ENCODE results near the gene SCARB1.

The SCARB1 gene

GRCh38 chr12:124804011-124804621 lies 59.5 kb downstream of the SCARB1 start:
- peak in 14 of 51 donors; percentile 4 to 47 (median 24) for DNase-seq

- no peak for DNase-seq
Measured at GRCh38 chr12:124802361-124802760, 61.3 kb downstream of the SCARB1 start.

DNA sequence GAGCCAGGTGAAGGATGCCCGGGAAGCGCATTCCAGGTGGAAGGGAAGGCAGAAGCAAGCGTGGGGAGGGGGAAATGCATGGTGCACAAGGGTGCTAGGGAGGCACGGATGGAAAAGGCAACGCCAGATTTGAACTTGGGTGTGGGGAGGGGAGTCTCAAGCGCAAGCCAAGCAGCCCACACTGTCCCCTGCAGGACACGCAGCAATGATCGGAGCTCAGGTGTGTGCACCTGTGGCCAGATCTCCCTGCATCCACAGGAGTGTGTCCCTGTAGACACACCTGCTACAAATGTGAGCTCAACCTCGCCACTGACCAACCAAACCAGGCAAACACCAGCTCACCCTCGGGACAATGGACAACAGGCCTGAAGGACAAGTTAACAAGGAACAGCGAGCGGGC lies 63.2 kb downstream of the SCARB1 start:
- DNase-seq: no peak

- no peak for DNase-seq
Measured at GRCh38 chr12:124797321-124797720, 66.3 kb downstream of the SCARB1 start.

DNA sequence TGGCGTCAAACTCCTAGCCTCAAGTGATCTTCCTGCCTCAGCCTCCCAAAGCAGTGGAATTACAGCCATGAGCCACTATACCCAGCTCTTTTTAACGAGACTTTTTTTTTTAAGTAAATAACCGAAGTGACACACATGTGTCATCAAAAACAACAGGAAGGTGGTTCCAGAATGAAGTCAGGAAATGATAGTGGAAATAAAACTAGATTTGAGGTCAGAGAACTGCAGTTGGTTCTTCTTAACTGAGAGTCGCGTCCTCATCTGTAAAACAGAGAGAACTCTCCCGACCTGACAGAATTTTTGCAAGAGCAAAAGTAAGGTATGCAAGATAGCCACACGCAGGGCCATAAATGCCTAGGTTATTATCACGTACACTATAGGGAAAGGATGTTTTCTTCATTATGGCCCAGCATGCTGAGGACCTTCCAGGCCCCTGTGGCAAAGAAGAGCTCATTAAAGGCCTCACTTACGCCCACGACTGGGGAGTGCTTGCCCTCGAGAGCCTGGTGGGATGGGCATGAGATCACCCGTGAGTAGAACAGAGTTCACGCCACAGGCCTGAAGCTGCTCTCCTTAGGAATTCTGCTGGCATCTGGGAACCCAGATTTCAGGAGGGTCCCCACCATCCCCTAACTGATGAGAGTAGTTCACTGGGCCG lies 67.2 kb downstream of the SCARB1 start:
- no peak for DNase-seq

- no peak for DNase-seq
Measured at GRCh38 chr12:124795081-124795948, 68.3 kb downstream of the SCARB1 start.

DNA sequence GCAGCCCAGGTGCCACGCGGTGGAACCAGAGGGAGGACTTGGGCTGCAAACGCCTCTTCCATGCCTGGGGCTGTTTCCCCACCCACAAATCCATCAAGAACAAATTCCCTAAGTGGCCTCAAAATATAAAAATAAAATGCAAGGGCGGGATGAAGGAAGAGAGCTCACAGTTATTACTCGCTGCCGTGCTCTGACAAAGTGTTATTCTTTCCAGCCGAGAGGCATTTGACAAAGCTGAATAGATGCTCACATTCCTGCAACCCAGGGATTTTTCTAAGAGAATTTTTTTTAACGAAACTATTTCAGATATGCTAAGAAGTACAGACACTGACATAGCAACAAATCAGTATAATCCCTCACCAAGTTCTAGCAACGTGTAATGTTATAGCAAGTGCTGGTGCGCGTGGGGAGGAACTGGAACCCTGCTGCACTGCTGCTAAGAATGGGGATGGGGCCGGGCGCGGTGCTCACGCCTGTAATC lies 70.7 kb downstream of the SCARB1 start:
- peak in 1 of 51 donors; percentile 27 for DNase-seq

- no peak for DNase-seq
Measured at GRCh38 chr12:124792156-124792555, 71.5 kb downstream of the SCARB1 start.

DNA sequence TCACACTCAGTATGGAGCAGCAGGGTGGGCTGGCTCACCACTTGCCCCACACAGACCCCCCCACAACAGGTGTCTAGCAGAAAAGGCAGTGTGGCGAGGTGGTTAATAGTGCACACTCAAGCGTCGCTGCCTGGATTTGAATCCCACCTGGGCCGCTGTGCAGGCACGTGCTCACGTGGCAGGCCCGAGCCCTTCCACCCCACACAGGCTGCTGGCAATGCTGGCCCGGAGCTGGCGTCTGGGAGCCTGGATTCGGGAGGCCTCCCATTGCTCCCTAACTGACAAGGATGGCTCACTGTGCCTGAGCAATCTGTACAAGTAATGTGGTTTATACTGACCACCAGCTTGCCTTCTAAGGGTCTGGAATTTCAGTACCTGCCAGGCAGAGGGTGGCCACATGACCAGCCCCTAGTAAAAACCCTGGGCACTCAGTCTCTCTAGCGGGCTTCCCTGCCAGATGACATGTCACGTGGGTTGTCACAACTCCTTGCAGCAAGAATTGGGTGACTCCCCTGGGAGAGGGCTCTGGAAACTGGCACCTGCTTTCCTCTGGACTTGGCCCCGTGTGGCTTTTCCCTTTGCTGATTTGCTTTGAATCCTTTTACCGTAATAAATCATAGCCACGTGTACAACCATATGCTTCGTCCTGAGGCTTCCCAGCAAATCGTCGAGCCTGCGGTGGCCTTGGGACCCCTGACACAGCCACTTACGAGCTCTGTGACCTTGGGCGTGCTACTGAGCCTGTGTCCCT lies 72.8 kb downstream of the SCARB1 start:
- no peak for DNase-seq

DNA sequence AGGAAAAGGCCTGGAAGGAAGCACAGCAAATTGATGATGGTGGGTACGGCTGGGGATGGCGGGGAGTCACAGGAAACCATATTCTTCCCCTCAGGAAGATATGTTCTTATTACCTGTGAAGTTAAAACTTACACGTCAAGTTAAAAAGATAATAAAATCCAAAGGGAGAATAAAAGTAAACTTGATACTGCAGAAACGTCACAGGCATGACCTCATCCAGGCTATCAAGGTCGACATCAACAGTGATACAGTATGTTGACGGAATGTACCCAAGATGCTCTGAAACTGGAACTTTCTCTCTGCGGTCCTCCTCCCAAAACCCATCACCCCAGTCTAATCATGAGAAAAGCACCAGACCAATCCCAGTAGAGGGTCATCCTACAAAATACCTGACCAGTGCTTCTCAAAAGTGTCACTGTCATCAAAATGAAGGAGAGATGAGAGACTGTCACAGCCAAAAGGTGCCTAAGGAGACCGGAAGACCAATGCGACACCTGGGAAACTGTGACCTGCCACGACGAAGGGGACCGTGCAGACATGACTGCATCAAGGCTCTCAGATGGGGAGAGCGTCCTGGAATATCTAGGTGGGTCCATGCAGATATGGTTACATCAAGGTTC lies 74.6 kb downstream of the SCARB1 start:
- no peak for DNase-seq

GRCh38 chr12:124786061-124786964 lies 77.4 kb downstream of the SCARB1 start:
- DNase-seq: peak in 50 of 51 donors; percentile 7 to 92 (median 76)

DNA sequence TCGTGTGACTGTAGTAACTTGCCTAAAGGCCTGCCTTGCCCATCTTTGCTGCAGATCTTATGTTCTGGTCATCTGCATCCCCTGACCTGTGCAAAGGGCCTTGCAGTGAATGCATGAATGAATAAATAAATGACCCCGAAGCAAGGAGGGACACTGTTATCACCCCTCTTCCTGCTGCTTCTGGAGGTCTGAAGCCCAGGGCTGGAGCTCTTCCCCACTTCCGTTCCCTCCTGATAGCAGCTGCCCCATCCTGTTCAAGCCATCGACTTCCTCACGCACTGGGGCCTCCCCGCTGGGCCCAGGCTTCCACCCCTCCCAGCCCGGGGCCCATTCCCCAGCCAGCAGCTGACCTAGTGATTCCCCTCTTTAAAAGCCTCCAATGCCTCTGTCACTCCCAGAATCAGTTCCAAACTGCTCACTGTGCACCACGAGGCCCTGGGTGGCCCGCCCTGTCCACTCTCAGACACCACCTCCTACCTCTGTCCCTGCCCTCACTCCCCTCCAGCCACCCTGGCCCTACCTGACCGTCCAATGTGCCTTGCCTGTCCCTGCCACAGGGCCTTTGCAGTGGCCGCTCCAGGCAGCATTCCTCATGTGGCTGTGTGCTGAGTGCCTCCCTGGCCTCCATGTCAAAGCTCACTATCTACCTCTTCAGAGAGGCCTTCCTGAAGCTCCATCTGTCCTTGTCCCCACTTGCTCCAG lies 78.6 kb downstream of the SCARB1 start:
- no peak for DNase-seq

GRCh38 chr12:124783087-124783486 lies 80.6 kb downstream of the SCARB1 start:
- no peak for DNase-seq

- DNase-seq: no peak
Measured at GRCh38 chr12:124782132-124782531, 81.5 kb downstream of the SCARB1 start.

GRCh38 chr12:124780752-124781685 lies 82.6 kb downstream of the SCARB1 start:
- no peak for DNase-seq

- no peak for DNase-seq
Measured at GRCh38 chr12:124780336-124780735, 83.3 kb downstream of the SCARB1 start.

DNA sequence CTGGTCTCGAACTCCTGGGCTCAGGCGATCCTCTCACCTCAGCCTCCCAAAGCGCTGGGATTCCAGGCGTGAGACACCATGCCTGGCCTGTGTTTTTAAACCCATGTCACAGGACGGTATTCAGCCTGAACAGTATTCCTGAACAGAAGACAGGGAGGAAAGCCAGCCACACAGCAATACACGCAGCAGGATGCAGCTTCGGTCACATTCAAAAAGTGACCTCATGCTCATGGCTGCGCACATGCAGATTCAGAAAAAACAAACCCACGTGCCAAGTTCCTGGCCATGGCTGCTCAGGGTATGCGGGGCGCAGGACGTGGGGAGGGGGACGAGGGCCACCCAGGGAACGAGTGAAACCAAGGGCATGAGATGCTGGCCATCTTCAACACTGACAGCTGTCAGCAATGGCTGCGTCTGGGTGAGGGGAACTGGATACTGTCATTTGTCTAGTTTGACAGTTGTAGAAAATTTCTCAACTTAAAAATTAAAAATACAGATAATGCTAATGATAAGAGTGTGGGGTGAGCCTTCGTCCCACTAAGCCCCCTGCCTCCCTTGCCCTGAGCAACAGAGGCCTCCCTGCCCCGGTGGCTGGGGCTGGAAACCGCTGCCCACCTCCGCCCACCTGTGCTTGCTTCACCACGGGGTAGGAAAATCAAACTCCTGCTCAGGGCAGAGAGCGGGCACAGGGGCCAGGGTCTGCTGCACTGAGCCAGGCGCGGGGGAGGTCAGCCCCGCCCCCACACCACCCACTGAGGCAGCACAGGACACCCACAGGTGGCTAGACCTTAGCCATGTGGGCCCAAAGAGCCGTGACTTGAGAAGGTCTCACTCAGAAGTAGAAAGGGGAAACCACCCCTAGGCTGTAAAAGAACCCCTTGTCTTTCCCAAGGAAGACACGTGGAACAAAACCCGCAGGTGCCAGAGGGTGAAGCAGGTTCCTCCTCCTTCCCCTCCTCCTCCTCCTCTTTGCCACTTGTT lies 84.2 kb downstream of the SCARB1 start:
- no peak for DNase-seq
